ENCODE data around the gene FLT3LG. TPM values are rescaled to one million over a fixed set of nuclear protein-coding genes. Genes with fewer than 3 reads are reported as not detected.
A peak's percentile ranks its signal among the peaks of the same experiment; 100 is the strongest.

The FLT3LG gene
- total RNA-seq, 1 donor from 2014 or later: 3.3 TPM

DNA sequence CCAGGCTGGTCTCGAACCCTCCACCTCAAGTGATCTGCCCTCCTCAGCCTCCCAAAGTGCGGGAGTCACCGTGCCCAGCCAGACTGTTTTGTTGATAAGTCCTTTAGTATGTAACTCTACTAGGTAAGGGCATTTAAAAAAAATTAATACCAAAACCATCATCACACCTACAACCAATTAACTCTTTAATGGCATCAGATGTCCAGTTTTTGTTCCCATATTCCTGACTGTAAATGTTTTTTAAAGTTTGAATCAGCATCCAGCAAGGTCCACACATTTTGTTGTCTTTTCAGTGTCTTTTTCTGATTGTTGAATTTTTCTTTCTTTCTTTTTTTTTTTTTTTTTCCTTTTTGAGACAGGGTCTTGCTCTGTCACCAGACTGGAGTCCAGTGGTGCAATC lies 44.0 kb downstream of the FLT3LG start:
- ATAC-seq: no peak

- ATAC-seq: no peak
These were observed 46.8 kb downstream of the FLT3LG start for GRCh38 chr19:49520705-49521319.

GRCh38 chr19:49524812-49525455 lies 50.9 kb downstream of the FLT3LG start:
- no peak for ATAC-seq

DNA sequence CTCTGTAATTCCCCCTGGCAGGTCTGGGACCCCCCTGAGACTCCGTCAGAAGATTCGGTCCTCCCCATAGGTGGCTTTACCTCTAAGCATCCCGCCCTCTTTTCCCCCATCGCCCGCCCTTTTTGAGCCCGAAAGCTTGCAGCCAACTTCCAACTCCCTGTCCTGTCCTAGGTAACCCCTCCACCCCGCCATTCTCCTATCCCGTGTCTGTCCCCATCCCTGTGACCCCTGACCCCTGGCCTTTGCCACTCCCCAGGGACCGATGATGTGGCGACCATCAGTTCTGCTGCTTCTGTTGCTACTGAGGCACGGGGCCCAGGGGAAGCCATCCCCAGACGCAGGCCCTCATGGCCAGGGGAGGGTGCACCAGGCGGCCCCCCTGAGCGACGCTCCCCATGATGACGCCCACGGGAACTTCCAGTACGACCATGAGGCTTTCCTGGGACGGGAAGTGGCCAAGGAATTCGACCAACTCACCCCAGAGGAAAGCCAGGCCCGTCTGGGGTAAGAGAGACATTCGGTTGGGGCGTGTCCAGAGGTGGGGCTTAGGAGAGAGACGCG lies 54.3 kb downstream of the FLT3LG start:
- peak; percentile 4 for ATAC-seq

DNA sequence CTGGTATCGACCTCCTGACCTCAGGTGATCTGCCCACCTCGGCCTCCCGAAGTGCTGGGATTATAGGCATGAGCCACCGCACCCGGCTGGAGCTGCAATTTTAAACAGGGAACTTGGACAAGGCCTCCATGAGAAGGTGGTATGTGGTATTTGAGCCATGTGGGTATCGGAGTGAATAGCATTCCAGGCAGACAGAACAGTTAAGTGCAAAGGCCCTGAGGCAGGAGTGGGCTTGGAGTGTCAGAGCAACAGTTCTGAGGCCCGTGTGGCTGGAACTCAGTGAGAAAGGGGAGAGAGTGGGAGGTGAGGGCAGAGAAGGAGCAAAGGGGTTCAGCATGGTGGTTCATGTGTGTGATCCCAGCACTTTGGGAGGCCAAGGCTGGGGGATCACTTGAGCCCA lies 56.7 kb downstream of the FLT3LG start:
- no peak for ATAC-seq

DNA sequence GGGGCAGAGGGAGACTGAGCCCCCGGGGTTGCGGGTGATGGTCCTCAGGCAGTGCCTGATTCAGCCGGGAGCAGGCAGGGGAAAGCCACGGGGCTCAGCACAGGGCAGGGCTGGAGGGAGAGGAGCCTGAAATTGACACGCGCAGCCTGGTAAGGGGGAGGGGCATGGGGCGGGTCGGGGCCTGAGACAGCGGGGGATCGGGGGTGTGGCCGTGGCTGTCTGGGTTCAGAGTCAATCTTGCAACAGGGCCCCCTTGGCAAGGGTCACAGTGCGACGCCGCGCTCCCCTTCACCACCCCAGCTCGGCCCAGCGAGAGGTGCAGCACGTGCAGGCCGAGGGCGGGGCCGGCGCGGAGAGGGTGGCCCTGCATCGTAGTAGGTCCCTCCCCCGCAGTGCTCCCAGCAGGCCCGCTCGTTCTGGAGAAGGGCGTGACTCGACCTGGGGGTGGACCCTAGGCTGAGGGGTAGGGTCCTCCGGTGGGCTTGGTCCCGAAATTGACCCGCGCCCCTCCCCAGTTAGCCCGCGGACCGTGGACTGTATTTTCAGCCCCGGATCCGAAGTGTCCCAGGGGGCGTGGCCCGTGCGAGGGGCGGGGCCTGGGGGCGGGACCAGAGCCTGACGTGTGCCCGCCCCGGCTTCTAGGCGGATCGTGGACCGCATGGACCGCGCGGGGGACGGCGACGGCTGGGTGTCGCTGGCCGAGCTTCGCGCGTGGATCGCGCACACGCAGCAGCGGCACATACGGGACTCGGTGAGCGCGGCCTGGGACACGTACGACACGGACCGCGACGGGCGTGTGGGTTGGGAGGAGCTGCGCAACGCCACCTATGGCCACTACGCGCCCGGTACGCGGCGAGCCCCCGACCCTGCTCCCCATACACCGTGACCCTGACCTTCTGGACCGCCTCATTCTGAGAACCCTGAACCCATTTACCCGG lies 59.8 kb downstream of the FLT3LG start:
- peak; percentile 87 for ATAC-seq

DNA sequence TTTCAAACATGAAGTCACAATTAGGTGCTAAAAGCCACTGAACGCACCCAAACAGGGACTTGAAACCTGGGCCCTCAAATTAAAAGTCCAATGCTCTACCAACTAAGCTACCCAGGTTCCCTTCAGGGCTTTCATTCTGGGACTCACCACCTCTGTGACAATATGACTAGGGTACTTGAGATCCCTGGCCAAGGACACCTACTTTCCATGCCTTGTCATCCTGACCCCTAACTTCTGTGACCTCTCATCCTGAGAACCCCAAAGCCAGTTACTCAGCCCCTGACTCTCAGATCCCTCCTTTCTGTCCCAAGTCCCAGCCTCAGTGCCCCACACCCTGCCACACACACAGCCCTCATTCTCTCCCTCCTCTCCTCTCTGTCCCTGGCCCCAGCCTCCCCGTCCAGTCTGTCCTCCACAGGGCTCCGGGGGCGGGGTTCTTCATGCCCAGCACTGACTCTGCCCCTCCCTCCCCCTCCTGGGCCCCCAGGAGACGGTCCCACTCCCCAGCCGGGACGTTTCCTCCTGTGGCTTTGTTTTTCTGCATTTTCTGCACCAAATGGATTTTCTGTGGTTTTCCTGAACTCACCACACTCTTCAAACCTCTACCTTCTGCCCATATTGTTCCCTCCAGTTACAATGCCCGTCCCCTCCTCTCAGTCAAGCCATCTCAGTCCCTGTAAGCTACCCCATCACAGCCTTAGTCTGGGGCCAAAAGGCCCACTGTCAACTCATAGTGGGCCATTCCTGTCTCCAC lies 60.8 kb downstream of the FLT3LG start:
- ATAC-seq: no peak

Other genes with a start within 250 kb of the FLT3LG start
- 0.48 TPM for gene SLC6A16, start 149.0 kb upstream of the FLT3LG start, total RNA-seq
- 3.5 TPM for gene CD37, start 138.8 kb upstream of the FLT3LG start, total RNA-seq
- 8.0 TPM for gene TEAD2, start 111.8 kb upstream of the FLT3LG start, total RNA-seq
- 0.24 TPM for gene DKKL1, start 110.3 kb upstream of the FLT3LG start, total RNA-seq
- not detected for gene KASH5, start 86.0 kb upstream of the FLT3LG start, total RNA-seq
- gene PTH2, start 50.8 kb upstream of the FLT3LG start, total RNA-seq: not detected
- gene GFY, start 48.8 kb upstream of the FLT3LG start, total RNA-seq: not detected
- gene SLC17A7, start 32.7 kb upstream of the FLT3LG start, total RNA-seq: not detected
- gene PIH1D1, start 22.4 kb upstream of the FLT3LG start, total RNA-seq: 53.6 TPM
- gene ALDH16A1, start 21.0 kb upstream of the FLT3LG start, total RNA-seq: 27.2 TPM
- 2,820 TPM for gene RPL13A, start 13.4 kb downstream of the FLT3LG start, total RNA-seq
- 1,446 TPM for gene RPS11, start 22.2 kb downstream of the FLT3LG start, total RNA-seq
- 30.4 TPM for gene FCGRT, start 38.4 kb downstream of the FLT3LG start, total RNA-seq
- gene RCN3, start 53.8 kb downstream of the FLT3LG start, total RNA-seq: 1.8 TPM
- 38.6 TPM for gene NOSIP, start 106.3 kb downstream of the FLT3LG start, total RNA-seq
- gene PRRG2, start 107.1 kb downstream of the FLT3LG start, total RNA-seq: 13.2 TPM
- gene PRR12, start 117.0 kb downstream of the FLT3LG start, total RNA-seq: 11.7 TPM
- 16.4 TPM for gene RRAS, start 165.9 kb downstream of the FLT3LG start, total RNA-seq
- gene SCAF1, start 168.0 kb downstream of the FLT3LG start, total RNA-seq: 31.0 TPM
- gene IRF3, start 191.6 kb downstream of the FLT3LG start, total RNA-seq: 38.6 TPM
- 23.5 TPM for gene BCL2L12, start 191.7 kb downstream of the FLT3LG start, total RNA-seq
- 99.0 TPM for gene PRMT1, start 203.1 kb downstream of the FLT3LG start, total RNA-seq
- gene ADM5, start 215.4 kb downstream of the FLT3LG start, total RNA-seq: 0.92 TPM
- 1.1 TPM for gene CPT1C, start 216.9 kb downstream of the FLT3LG start, total RNA-seq